Measurements from ENCODE around the gene SLC35B2.

GRCh38 chr6:44268095-44268628 is 10.8 kb upstream of the SLC35B2 start:
- TF ChIP-seq ZNF350 (tag by site-specific recombination; IDR thresholded peaks at IDR 0.05), result no peak
- TF ChIP-seq CTCF (tag by site-specific recombination; IDR thresholded peaks at IDR 0.05), result peak; percentile 66
- TF ChIP-seq ZNF518A (tag by site-specific recombination; conservative IDR thresholded peaks at IDR 0.05; ENCODE audit: low read depth), result no peak
- TF ChIP-seq ZNF792 (tag by site-specific recombination; IDR thresholded peaks at IDR 0.05), result no peak

Data from HEK293 (cell line).